HCT116 (cell line): ENCODE measurements around the gene C1QBP. TPM values are rescaled to one million over a fixed set of nuclear protein-coding genes. Genes with fewer than 3 reads are reported as not detected.

ENCODE experiments used
- ATAC-seq: fragments of 200-7000 bp; cut with Tn5 transposase; 2 replicates; pipeline ENCODE4 v1.9.1; 2020; ENCODE audit warnings: mild to moderate bottlenecking, moderate library complexity
- BruUV-seq: library from RNA; stranded (reverse); fragments of 400-500 nt; replicated peaks from 2 replicates; lab custom pipeline; 2021; lab: Mats Ljungman, UMichigan
- CTCF ChIA-PET: fragments of 300-600 bp; sonication (Branson Sonifier 250); formaldehyde crosslinking; loops from one replicate; lab custom pipeline; 2021; ENCODE audit warnings: antibody characterized with exemption; lab: Charles Lee
- POLR2A ChIA-PET: fragments of 300-600, 350-600 bp; sonication (Branson Sonifier 250); formaldehyde crosslinking; loops from one replicate; lab custom pipeline; 2021; ENCODE audit warnings: antibody characterized with exemption; lab: Charles Lee
- RAD21 ChIA-PET, 2 experiments: fragments of 300-600 bp; sonication (Branson Sonifier 250); formaldehyde crosslinking; loops; one replicate each; lab custom pipeline; 2023; ENCODE audit warnings: low total read pairs in 2 of 2; ENCODE audit not compliant: uncharacterized antibody in 2 of 2, unreplicated experiment in 2 of 2, low non-redundant PET in 1 of 2; lab: Charles Lee
- DNase-seq: peaks from one replicate; pipeline ENCODE4 v3.0.0-alpha.2; 2010; ENCODE audit warnings: low read depth, low spot score
- H2AFZ ChIP-seq: fragments of 200-600 bp; shearing (Covaris generic), sonication (generic); 2 replicates; pipeline ENCODE4 v1.6.1; 2017; ENCODE audit warnings: low read depth, mixed run types, mixed read lengths, antibody characterized with exemption, low read length; ENCODE audit not compliant: poor library complexity, severe bottlenecking
- H3K27ac ChIP-seq: 2 replicates; pipeline ENCODE4 v1.5.1; 2012; ENCODE audit warnings: low read depth, low read length
- H3K27me3 ChIP-seq: fragments of 200-600 bp; sonication (generic); 2 replicates; pipeline ENCODE4 v1.6.1; 2016; ENCODE audit warnings: mixed run types, low read length, mixed read lengths; ENCODE audit not compliant: insufficient read depth
- H3K36me3 ChIP-seq, 2 experiments: fragments of 200-500 bp in 1 of 2; fragments of 200-600 bp in 1 of 2; sonication (Bioruptor generic) in 1 of 2; sonication (generic) in 1 of 2; 2 replicates each; pipeline versions ENCODE4 v1.5.1 to v1.6.1; 2014 to 2016; ENCODE audit warnings: low read length in 2 of 2, inconsistent platforms in 1 of 2, mixed read lengths in 1 of 2, mixed run types in 1 of 2; ENCODE audit not compliant: insufficient read depth in 2 of 2, control insufficient read depth in 1 of 2
- H3K4me1 ChIP-seq, 2 experiments: fragments of 200-600 bp in 1 of 2; sonication (generic) in 1 of 2; 2 replicates each; pipeline versions ENCODE4 v1.5.1 to v1.6.1; 2012 to 2017; ENCODE audit warnings: low read length in 2 of 2, inconsistent platforms in 1 of 2, mild to moderate bottlenecking in 1 of 2, mixed read lengths in 1 of 2, mixed run types in 1 of 2, moderate library complexity in 1 of 2; ENCODE audit not compliant: insufficient read depth in 2 of 2, control insufficient read depth in 1 of 2
- H3K4me2 ChIP-seq: fragments of 200-600 bp; sonication (generic); 2 replicates; pipeline ENCODE4 v1.6.1; 2017; ENCODE audit warnings: mixed run types, low read length, mixed read lengths
- H3K4me3 ChIP-seq, 2 experiments: fragments of 200-600 bp in 1 of 2; sonication (generic) in 1 of 2; replicated peaks in 1 of 2; 2 replicates each; pipeline ENCODE4 v1.5.1; 2011 to 2016; ENCODE audit warnings: low read length in 2 of 2, control low read depth in 1 of 2, low read depth in 1 of 2, mild to moderate bottlenecking in 1 of 2, mixed read lengths in 1 of 2, mixed run types in 1 of 2
- H3K79me2 ChIP-seq: fragments of 200-600 bp; sonication (generic); 2 replicates; pipeline ENCODE4 v1.6.1; 2017; ENCODE audit warnings: mild to moderate bottlenecking, mixed run types, low read length, moderate library complexity, mixed read lengths; ENCODE audit not compliant: insufficient read depth
- H3K9ac ChIP-seq: fragments of 200-600 bp; sonication (generic); 2 replicates; pipeline ENCODE4 v1.6.1; 2016; ENCODE audit warnings: low read length, mixed read lengths
- H3K9me2 ChIP-seq: fragments of 200-600 bp; sonication (generic), shearing (Covaris generic); 2 replicates; pipeline ENCODE4 v1.6.1; 2017; ENCODE audit warnings: mixed run types, mild to moderate bottlenecking, moderate library complexity; ENCODE audit not compliant: insufficient read depth
- H3K9me3 ChIP-seq, 2 experiments: fragments of 200-500 bp in 1 of 2; fragments of 200-600 bp in 1 of 2; sonication (Bioruptor generic) in 1 of 2; sonication (generic) in 1 of 2; 2 replicates each; pipeline ENCODE4 v1.6.1; 2014 to 2017; ENCODE audit warnings: low read length in 2 of 2, mixed read lengths in 2 of 2, inconsistent platforms in 1 of 2, low read depth in 1 of 2, mild to moderate bottlenecking in 1 of 2, mixed run types in 1 of 2, moderate library complexity in 1 of 2; ENCODE audit not compliant: control insufficient read depth in 1 of 2, insufficient read depth in 1 of 2
- H4K20me1 ChIP-seq: fragments of 200-600 bp; sonication (generic), shearing (Covaris generic); 2 replicates; pipeline ENCODE4 v1.6.1; 2017; ENCODE audit warnings: mixed run types, mild to moderate bottlenecking, moderate library complexity; ENCODE audit not compliant: insufficient read depth
- ATF3 ChIP-seq: IDR thresholded peaks from 2 replicates; pipeline ENCODE4 v1.6.1; 2012
- CBX3 ChIP-seq: IDR thresholded peaks from 2 replicates; pipeline ENCODE4 v1.6.1; 2012; ENCODE audit warnings: low read depth
- CEBPB ChIP-seq: IDR thresholded peaks from 2 replicates; pipeline ENCODE4 v1.6.1; 2012; ENCODE audit warnings: low read depth
- EGR1 ChIP-seq: IDR thresholded peaks from 2 replicates; pipeline ENCODE4 v1.6.1; 2012; ENCODE audit warnings: low read depth
- ELF1 ChIP-seq: IDR thresholded peaks from 2 replicates; pipeline ENCODE4 v1.6.1; 2012; ENCODE audit warnings: low read depth, borderline replicate concordance
- MAX ChIP-seq: IDR thresholded peaks from 2 replicates; pipeline ENCODE4 v1.6.1; 2012
- POLR2A ChIP-seq: IDR thresholded peaks from 2 replicates; pipeline ENCODE4 v1.7.0; 2011; ENCODE audit warnings: borderline replicate concordance; ENCODE audit not compliant: insufficient read depth, insufficient read length; ENCODE audit errors: extremely low read depth
- POLR2AphosphoS5 ChIP-seq: IDR thresholded peaks from 2 replicates; pipeline ENCODE4 v1.6.1; 2011; ENCODE audit warnings: mild to moderate bottlenecking, low read depth, low read length, moderate library complexity
- REST ChIP-seq: IDR thresholded peaks from 2 replicates; pipeline ENCODE4 v1.6.1; 2012; ENCODE audit warnings: low read depth
- SP1 ChIP-seq: IDR thresholded peaks from 2 replicates; pipeline ENCODE4 v1.6.1; 2012; ENCODE audit warnings: low read depth
- ZFX ChIP-seq: fragments of 450-650 bp; IDR thresholded peaks from 2 replicates; pipeline ENCODE4 v1.6.1; 2017
- ZNF274 ChIP-seq: fragments of 200-500 bp; sonication (Bioruptor generic); IDR thresholded peaks from 2 replicates; pipeline ENCODE4 v1.6.1; 2014; ENCODE audit warnings: mild to moderate bottlenecking, low read depth, low read length, inconsistent platforms
- intact Hi-C: fragments of 100-400 bp; cut with micrococcal nuclease; formaldehyde crosslinking; loops from 2 replicates; pipeline ENCODE4 v1.10.0; 2022
- total RNA-seq: library from RNA; stranded (reverse); gene quantifications from one replicate; pipeline ENCODE4 v1.2.1, GENCODE V29; 2021; ENCODE audit not compliant: unreplicated experiment

Gene C1QBP
- total RNA-seq, 1 experiment from 2014 or later: 524 TPM

- TF ChIP-seq REST: no peak
- no peak for TF ChIP-seq ATF3
- no peak for TF ChIP-seq POLR2A
Observed at GRCh38 chr17:5429191-5429887, 9.6 kb downstream of the C1QBP start (continued).

- H3K9me2 ChIP-seq: no peaks in the 10 kb centered on the region
- ChIA-PET RAD21 (no interaction called here), CTCF (interaction anchor here (2.5 kb wide), 1 partner anchor 13 kb away, joined by 9 read pairs; the partner anchor contains the start of gene C1QBP), POLR2A (no interaction called here)
- no peaks in the 10 kb centered on the region for H4K20me1 ChIP-seq
- H3K79me2 ChIP-seq: peaks cover 43% of the 10 kb centered on the region
- TF ChIP-seq CEBPB (no peak), ZNF274 (no peak), ELF1 (no peak), EGR1 (no peak), ZFX (no peak), POLR2AphosphoS5 (no peak), MAX (no peak), CBX3 (no peak), SP1 (no peak)
- intact Hi-C loops: no loop called here
- peaks cover 16 to 20% of the 10 kb centered on the region in 2 experiments for H3K4me1 ChIP-seq
- H3K4me2 ChIP-seq: no peak overlapping the region
- no peak overlapping the region for H2AFZ ChIP-seq
- peaks cover 58 to 61% of the 10 kb centered on the region in 2 experiments for H3K36me3 ChIP-seq
- H3K4me3 ChIP-seq: no peak overlapping the region
- no peak for ATAC-seq
- H3K27me3 ChIP-seq: no peaks in the 10 kb centered on the region
- no peak overlapping the region for H3K9ac ChIP-seq
- no peak overlapping the region for H3K27ac ChIP-seq
- BruUV-seq: no TSS peak
- no peak for DNase-seq
- no peaks in the 10 kb centered on the region for H3K9me3 ChIP-seq
Observed at GRCh38 chr17:5425826-5426225, 13.1 kb downstream of the C1QBP start.
